Stomach (tissue), 4 donors: ENCODE measurements around the gene FAM237A.

Source experiments
- POLR2A ChIP-seq, 4 donors: fragments of 450-650 bp; IDR thresholded peaks; one replicate each; pipeline ENCODE4 v1.6.1; 2016; ENCODE audit warnings: antibody characterized with exemption in 4 of 4, control low read depth in 2 of 4, mild to moderate bottlenecking in 1 of 4, moderate library complexity in 1 of 4
- POLR2AphosphoS5 ChIP-seq, 3 donors: sonication (generic); formaldehyde crosslinking; IDR thresholded peaks; one replicate each; pipeline ENCODE4 v1.6.1; 2016; ENCODE audit warnings: antibody characterized with exemption in 3 of 3
- TF ChIP-seq, protein P1 (sequence below), 7 experiments: fragments of 450-650 bp in 4 of 7; fragments of 200-600 bp in 3 of 7; sonication (generic) in 3 of 7; IDR thresholded peaks; one replicate each; pipeline ENCODE4 v1.5.1; 2016 to 2019; ENCODE audit warnings: antibody characterized with exemption in 7 of 7, control low read depth in 2 of 7, mild to moderate bottlenecking in 1 of 7

- TF ChIP-seq, protein P1, sequence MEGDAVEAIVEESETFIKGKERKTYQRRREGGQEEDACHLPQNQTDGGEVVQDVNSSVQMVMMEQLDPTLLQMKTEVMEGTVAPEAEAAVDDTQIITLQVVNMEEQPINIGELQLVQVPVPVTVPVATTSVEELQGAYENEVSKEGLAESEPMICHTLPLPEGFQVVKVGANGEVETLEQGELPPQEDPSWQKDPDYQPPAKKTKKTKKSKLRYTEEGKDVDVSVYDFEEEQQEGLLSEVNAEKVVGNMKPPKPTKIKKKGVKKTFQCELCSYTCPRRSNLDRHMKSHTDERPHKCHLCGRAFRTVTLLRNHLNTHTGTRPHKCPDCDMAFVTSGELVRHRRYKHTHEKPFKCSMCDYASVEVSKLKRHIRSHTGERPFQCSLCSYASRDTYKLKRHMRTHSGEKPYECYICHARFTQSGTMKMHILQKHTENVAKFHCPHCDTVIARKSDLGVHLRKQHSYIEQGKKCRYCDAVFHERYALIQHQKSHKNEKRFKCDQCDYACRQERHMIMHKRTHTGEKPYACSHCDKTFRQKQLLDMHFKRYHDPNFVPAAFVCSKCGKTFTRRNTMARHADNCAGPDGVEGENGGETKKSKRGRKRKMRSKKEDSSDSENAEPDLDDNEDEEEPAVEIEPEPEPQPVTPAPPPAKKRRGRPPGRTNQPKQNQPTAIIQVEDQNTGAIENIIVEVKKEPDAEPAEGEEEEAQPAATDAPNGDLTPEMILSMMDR (IDR thresholded peaks at IDR 0.05), result no peak
- no peak for TF ChIP-seq POLR2AphosphoS5 (IDR thresholded peaks at IDR 0.05)
- TF ChIP-seq POLR2A (IDR thresholded peaks at IDR 0.05), result no peak
Measured at GRCh38 chr2:206615417-206616089, 26.7 kb upstream of the FAM237A start.
